ENCODE measurements around the gene FBXO45. TPM values are rescaled to one million over a fixed set of nuclear protein-coding genes. Genes with fewer than 3 reads are reported as not detected.
"Not testable (repeated sequence)": the region's sequence is repeated elsewhere in the genome, so short reads cannot be mapped to it uniquely, and the experiment has no call there.

Gene FBXO45
- total RNA-seq, 1 experiment from 2014 or later: 21.5 TPM

DNA sequence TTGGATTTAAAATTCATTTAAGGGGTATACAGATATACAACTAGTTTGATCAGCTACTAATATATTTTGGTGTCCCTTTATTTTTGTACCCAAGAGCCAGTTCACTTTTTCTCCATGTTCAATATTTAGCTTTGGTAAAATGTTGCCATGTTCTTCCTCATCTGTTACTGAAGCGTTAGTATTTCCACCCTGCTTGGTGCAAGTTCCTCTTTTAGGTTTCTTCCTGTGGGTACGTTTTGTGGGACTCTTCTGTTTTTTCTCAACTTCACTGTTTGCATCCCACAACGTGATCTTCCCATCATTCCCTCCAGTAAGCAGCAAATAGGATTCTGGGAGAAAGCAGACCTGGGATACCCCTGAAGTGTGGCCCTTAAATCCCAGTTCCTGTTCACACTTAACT, 14.3 kb upstream of the FBXO45 start:
- no peak for DNase-seq (ENCODE audit: extremely low read depth, low read depth)

DNA sequence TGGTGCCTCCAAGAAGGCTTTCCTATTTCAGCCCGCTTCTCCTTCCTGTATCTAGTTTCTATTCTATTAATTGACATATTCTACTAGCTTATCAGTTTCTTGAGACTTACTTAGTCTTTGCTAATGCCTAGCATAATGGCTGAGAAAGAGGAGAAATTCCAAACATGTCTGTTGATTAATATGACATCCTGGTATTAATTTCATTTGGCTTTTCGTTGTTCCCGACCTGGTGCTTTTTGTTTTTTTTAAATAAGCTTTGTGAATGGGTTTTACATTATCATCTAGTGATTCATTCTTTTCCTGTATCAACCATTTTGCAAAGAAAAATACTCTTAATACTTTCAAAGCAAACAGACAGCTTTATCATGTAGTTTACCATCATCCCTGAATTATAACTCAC, 13.2 kb upstream of the FBXO45 start:
- DNase-seq (ENCODE audit: extremely low read depth, low read depth): no peak

DNA sequence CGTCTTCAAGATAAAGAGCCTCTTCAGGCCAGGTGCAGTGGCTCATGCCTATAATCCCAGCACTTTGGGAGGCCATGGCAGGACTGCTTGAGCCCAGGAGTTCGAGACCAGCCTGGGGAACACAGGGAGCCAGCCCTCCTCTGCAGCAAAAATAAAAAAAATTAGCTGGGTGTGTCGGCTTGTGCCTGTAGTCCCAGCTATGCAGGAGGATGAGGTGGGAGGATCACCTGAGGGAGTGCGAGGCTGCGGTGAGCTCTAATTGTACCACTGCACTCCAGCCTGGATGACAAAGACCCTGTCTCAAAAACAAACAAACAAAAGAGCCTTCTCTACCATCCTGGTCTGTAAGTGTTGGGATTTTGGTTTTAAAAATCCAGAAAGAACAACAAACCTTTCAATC, 11.2 kb upstream of the FBXO45 start:
- no peak for DNase-seq (ENCODE audit: extremely low read depth, low read depth)

DNA sequence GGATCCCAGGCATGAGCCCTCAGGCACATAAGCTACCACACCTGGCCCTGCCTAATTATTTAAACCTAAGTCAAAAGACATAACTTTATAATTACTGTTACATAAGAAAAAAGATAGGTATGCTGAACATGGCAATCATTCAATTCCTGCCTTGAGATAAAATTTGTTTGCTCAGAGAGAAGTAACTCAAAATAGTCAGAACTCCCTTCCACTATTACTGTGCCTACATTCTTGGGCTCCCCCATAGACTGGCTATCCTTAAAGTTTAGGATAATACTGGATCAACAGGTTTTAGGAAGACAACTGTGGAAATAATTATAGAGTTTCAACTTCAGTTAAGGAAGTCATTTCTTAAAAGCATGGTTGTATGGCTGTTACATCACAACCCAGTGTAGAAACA, 10.0 kb upstream of the FBXO45 start:
- no peak for DNase-seq (ENCODE audit: extremely low read depth, low read depth)

DNA sequence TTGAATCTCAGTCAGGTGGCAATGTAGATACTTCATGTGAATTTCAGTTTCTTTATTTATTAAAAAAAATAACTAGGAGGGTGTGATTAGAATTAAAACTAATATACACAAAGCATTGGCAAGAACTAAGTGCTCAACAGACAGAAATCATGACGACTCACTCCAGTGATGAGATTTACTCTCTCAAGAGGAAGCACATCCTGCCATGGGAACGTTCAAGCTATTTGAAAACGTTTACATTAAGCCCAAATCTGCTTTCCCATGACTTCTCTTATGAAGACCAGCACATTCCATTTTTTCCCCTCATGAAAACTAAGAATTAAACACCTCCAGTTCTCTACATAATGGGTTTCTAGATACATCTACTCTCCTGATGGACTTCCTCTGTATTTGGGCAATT, 8.6 kb upstream of the FBXO45 start:
- DNase-seq (ENCODE audit: extremely low read depth, low read depth): no peak

DNA sequence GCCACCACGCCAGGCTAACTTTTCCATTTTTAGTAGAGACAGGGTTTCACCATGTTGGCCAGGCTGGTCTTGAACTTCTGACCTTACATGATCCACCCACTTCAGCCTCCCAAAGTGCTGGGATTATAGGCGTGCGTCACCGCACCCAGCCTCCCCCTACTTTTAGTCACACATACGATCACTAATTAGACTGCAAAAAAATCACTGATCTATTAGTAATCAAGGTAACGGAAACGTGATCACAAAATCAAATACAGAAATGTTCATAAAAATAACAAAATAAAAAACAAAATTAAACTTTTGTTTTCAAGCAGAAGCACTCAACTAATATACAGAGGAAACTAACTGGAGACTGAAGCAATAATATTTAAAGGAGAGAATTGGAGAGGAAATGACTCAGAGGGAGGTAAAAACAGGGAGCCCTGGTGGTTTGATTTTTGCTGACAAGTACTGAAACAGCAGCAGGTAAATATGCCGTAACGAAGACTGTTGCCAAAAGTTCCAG, 4.7 kb upstream of the FBXO45 start:
- DNase-seq (ENCODE audit: extremely low read depth, low read depth): peak; percentile 16

DNA sequence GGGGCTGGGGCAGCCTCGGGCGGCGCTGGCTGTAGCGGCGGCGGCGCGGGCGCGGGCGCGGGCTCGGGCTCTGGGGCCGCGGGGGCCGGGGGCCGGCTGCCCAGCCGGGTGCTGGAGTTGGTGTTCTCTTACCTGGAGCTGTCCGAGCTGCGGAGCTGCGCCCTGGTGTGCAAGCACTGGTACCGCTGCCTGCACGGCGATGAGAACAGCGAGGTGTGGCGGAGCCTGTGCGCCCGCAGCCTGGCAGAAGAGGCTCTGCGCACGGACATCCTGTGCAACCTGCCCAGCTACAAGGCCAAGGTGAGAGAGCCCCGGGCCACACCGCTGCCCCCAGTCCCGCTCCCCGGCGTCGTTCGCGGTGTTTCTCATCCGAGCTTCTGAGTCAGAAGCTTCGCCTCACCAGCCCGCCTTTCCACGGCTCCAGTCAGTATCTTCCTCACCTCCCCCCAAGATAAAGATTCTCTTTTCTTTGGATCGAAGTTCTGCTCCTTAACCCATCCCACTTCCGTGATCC, 600 bp downstream of the FBXO45 start:
- no peak for DNase-seq (ENCODE audit: extremely low read depth, low read depth)

DNA sequence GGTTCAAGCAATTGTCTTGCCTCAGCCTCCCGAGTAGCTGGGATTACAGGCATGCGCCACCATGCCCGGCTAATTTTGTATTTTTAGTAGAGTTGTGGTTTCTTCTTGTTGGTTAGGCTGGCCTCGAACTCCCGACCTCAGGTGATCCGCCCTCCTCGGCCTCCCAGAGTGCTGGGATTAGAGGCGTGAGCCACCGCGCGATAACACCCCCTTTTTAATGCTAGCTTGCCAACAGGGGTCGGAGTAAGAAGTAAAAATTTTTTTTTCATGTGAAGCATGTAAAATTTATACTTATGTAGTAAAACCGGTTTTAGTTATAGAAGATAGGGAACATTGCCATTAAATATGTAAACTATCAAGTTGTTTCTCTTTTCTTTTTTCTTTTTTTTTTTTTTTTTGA, 1.9 kb downstream of the FBXO45 start:
- not testable (repeated sequence) for DNase-seq (ENCODE audit: extremely low read depth, low read depth)

DNA sequence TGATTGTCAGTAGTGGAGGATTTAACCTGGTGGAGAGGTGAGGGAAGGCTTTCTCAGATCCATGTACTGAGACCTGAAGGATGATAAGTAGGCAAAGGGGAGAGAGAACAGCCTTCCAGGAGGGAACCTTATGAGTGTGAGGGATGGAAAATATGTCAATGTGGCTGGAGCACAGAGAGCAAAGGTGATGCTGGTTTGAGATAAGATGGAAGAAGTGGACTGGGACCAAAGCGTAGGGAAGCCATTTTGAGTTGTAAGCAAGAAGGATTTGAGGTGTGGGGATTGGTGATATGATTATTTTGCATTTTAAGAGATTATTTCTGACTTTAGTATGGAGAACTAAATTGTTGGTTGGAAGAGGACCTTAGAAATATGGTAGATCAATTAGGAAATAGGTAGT, 3.9 kb downstream of the FBXO45 start:
- DNase-seq (ENCODE audit: extremely low read depth, low read depth): no peak

DNA sequence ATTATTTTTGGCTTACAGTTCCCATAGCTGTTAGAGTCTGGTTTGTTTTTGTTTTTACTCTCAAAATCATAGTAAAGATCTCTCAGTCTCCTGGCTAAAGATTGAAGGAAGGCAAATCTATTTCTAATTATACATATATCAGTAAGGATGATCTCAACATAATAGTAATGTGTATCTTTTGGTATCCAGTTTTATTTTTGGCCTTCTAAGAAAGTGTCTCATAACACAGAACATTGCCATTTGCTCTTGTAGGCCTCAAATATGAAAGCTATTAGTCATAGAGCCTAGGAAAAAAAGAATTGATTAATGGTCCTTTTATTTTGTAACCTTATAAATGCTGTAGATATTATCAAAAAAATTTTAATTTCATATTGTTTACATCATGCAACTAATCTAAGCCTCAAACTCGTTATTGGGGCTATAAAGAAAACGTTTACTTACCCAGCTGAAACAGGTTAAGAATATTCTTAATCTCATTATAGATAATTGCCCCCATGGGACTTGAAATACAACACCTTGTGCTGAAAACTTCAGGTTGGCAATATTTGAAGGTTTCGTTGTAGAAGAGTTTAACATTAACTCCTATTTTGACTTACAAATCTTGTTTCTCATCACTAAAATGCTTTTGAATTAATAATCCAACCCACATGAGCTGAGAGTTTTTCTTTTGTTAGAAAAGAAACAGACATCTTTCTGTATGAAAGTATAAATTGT, 16.7 kb downstream of the FBXO45 start:
- DNase-seq (ENCODE audit: extremely low read depth, low read depth): no peak

DNA sequence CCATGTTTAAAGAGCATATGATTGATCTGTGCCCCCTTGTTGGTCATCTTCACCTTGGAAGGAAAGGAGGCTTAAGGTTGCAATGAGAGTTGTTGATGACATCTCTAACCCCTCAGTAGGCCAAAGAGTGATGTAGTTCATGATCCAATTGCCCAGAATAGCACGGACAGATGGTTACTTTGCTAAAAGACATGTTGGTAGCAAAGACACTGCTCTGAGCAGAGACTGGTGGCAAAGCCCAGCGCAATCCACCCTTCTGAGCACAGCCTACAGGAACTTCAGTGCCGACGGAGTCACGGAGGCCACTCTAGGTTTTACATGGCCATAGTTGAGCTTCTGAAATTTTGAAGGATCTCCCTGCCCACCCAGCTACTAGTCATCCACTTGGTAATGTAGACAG, 21.8 kb downstream of the FBXO45 start:
- DNase-seq (ENCODE audit: extremely low read depth, low read depth): no peak

DNA sequence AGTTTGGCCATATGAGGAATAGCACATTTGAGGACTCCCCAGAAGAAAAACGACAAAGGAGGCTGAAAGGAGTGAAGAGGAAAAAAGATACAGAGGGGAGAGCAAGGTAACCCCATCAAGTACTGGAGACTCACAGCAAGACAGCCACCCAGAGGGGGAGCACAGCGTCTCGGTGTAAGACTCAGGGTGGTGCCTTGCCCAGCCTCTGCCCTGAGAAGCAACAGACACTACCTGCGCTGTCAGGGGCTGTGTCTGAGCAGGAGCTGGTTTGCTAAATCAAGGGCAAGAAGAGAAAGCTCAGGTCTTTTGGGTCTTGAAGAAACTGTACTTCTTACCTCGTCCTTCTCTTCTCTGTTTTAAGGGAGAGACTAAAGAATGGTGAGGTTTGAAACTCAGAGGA, 27.9 kb downstream of the FBXO45 start:
- DNase-seq (ENCODE audit: extremely low read depth, low read depth): no peak

DNA sequence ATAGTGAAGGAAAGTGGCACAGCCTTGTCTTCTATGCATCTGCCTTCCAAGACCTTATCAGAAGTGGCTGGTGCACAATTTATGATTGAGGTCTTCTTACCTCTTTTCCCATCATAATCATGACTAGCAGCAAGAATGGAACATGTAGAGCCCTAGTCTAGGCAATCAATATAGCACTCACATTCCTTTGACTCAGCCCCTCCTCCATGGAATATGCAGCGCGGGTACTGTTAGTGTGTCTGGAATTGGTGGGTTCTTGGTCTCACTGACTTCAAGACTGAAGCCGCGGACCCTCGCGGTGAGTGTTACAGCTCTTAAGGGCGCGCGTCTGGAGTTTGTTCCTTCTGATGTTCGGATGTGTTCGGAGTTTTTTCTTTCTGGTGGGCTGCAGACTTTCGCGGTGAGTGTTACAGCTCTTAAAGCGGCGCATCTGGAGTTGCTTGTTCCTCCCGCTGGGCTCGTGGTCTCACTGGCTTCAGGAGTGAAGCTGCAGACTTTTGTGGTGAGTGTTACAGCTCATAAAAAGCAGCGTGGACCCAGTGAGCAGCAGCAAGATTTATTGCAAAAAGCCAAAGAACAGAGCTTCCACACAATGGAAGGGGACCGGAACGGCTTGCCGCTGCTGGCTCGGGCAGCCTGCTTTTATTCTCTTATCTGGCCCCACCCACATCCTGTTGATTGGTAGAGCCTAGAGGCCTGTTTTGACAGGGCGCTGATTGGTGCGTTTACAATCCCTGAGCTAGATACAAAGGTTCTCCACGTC, 29.7 kb downstream of the FBXO45 start:
- not testable (repeated sequence) for DNase-seq (ENCODE audit: extremely low read depth, low read depth)

DNA sequence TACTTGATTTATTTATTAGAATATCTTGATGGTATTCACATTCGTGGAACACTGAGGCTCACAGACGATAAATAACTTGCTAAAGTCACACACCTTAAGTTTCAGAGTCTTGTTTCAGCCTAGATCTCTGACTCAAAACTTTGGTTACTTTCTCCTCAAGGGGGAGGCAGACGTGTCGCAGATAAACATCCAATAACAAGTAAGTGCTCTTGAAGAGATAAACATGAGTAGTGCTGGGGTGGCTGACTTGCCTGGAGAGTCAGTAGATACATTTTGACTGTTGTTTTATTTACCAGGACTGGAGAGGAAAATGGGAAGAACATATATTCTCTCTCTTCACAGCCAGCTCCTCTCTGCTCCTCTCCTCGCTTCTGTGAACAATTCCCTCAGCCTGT, 31.3 kb downstream of the FBXO45 start:
- no peak for DNase-seq (ENCODE audit: extremely low read depth, low read depth)

DNA sequence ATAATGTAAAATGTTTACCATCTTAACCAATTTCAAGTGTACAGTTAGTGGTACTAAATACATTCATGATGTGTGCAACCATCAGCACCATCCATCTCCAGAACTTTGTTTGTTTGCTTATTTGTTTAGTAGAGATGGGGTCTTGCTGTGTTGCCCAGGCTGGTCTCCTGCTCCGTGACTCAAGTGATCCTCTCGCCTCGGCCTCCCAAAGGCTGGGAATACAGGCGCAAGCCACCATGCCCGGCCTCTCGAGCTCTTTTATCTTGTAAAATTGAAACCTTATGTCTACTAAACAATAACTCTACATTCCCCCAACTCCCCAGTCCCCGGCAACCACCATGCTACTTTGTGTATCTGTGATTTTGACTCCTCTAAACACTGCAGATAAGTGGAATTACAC, 31.9 kb downstream of the FBXO45 start:
- DNase-seq (ENCODE audit: extremely low read depth, low read depth): no peak

DNA sequence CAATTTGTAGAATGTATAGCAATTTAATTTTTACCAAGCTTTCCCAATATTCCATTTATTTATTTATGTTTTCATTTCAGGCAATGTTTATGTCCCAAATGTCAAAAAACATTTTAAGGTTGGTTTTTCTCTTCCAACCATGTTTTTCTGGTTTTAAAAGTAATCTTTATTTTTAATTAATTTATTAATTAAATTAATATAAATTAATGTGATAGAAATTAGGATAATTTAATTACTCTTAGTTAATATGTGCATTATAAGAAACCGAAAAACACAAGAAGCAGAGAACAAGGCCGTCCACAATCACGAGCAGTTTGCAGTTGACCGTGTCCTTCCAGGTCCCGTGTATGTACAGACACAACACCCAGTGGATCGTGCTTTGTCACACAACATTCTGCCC, 34.2 kb downstream of the FBXO45 start:
- no peak for DNase-seq (ENCODE audit: extremely low read depth, low read depth)

DNA sequence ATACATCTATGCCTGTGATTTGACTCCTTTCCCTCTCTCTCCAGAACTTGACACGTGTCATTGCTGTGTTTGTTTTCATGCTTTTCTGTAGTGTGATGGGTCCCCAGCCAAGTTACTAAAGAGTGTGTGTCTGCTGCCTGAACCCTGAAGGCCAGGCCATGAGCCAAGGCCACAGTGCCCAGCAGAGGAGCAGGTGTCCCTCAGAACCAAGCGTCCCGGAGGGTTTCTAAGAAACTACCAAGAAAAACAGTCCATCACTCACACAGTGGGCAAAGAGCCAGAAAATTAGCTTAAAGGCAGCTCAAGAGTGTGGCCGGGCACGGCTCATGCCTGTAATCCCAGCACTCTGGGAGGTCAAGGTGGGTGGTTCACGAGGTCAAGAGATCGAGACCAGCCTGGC, 35.2 kb downstream of the FBXO45 start:
- no peak for DNase-seq (ENCODE audit: extremely low read depth, low read depth)

DNA sequence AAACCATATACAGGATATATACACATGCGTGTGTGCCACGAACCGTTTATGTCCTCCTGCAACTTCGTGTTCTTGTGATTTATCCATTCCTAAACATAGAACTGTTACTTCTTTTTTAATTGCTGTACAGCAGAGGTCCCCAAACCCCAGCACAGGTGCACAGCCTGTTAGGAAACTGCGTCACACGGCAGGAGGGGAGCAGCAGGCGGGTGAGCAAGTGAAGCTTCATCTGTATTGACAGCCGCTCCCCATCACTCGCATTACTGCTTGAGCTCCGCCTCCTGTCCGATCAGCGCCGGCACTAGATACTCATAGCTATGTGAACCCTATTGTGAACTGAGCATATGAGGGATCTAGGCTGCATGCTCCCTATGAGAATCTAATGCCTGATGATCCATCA, 36.1 kb downstream of the FBXO45 start:
- DNase-seq (ENCODE audit: extremely low read depth, low read depth): no peak

DNA sequence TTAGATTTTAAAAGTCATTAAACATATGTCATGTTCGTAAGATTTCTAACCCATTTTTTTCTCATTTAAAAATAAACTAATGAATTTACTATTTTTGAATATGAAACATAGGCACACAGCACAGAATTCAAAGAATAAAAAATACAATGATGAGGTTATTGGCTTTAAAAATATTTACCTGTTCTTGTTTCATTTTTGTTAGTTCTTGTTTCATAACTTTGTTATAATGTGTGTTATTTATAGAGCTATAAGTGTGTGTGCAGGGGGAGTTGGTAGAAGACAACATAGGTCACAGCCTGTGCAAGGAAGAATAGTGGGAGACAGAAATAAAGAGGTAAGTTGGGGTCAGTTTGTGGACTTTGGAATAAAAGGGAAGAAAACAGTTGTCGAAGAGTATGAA, 40.2 kb downstream of the FBXO45 start:
- no peak for DNase-seq (ENCODE audit: extremely low read depth, low read depth)

DNA sequence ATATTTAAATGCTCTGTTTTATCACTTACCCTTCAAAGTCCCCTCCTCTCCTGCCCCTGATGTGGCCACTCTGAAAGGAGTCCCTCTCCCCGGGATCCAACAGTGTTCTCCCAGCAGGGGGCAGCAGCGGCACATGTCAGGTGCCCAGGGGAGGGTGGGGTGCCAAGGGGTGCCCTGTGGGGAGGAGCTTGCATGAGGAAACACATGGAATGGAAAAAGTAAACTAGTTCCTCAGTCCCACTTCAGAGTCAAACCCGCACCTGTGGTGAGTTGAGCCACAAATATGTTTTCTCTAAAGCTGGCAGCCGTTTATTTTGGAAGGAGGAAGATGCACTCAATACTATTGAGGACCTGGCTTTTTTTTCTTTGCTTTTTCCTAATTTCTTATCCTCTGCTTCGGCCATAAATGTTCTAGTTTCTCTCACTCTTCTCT, 40.9 kb downstream of the FBXO45 start:
- peak; percentile 75 for DNase-seq (ENCODE audit: extremely low read depth, low read depth)

DNA sequence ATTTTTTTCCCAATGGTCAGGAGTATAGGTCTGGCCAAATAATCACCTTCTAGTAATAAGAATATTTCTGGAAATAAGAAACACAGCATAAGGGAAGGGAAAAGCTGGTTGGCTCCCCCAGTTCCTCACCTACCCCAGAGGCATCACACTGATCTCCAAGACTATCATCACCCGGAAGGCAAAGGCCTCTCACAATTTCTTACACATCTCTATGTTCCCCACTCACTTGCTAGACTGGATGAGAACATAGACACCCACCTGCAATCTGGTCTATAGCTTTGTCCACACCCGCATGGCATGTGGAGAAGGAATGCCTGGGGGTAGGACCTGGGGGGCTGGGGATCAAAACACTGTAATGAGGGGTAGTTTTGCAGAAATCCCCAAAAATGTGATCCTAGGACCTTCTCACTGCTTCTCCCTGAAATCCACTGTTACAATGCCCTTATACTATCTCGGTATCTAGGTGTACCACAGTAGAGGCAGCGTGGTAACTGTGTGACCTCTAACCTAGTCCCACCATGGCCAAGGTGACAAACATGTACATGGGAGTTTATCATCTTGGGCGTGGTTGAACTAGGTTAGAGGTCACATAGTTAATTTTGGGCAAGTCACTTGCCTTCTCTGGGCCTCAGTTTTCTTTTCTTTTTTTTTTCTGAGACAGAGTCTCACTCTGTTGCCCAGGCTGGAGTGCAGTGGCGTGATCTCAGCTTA, 41.5 kb downstream of the FBXO45 start:
- DNase-seq (ENCODE audit: extremely low read depth, low read depth): no peak

Measured in NCI-H460 (cell line).